ENCODE results near the gene ZNF579.
A peak's percentile ranks its signal among the peaks of the same experiment; 100 is the strongest.

ZNF579 gene

GRCh38 chr19:55580628-55581144 lies at the start of gene ZNF579:
ZNF579 (minus strand) TSS chr19:55580848; CDS start chr19:55579639, 1,209 bp downstream.
- no peak for FAIRE-seq
- peak; percentile 97 for DNase-seq (ENCODE audit: insufficient read length, low spot score)
- peak; percentile 38 for TF ChIP-seq POLR2A (IDR thresholded peaks at IDR 0.05; ENCODE audit: low read depth, low read length)

GRCh38 chr19:55626350-55626749 lies 45.7 kb upstream of the ZNF579 start:
- no peak for TF ChIP-seq POLR2A (IDR thresholded peaks at IDR 0.05; ENCODE audit: low read depth, low read length)
- DNase-seq (ENCODE audit: insufficient read length, low spot score) = no peak
- FAIRE-seq = no peak

- DNase-seq (ENCODE audit: insufficient read length, low spot score) = no peak
- no peak for FAIRE-seq
- TF ChIP-seq POLR2A (IDR thresholded peaks at IDR 0.05; ENCODE audit: low read depth, low read length) = no peak
Observed at GRCh38 chr19:55625004-55625326, 44.3 kb upstream of the ZNF579 start.

GRCh38 chr19:55624109-55625003 lies 43.7 kb upstream of the ZNF579 start, which contains the start of gene ZNF784:
ZNF784 (minus strand) TSS chr19:55624566; CDS start chr19:55624561, 5 bp downstream.
- FAIRE-seq (no peak), DNase-seq (ENCODE audit: insufficient read length, low spot score) (peak; percentile 98)
- peak; percentile 70 for TF ChIP-seq POLR2A (IDR thresholded peaks at IDR 0.05; ENCODE audit: low read depth, low read length)

GRCh38 chr19:55623561-55623960 lies 42.9 kb upstream of the ZNF579 start:
- no peak for FAIRE-seq
- no peak for DNase-seq (ENCODE audit: insufficient read length, low spot score)
- TF ChIP-seq POLR2A (IDR thresholded peaks at IDR 0.05; ENCODE audit: low read depth, low read length) = no peak

- TF ChIP-seq POLR2A (IDR thresholded peaks at IDR 0.05; ENCODE audit: low read depth, low read length) = no peak
- DNase-seq (ENCODE audit: insufficient read length, low spot score) (no peak), FAIRE-seq (no peak)
Observed at GRCh38 chr19:55623130-55623529, 42.5 kb upstream of the ZNF579 start.

- FAIRE-seq (no peak), DNase-seq (ENCODE audit: insufficient read length, low spot score) (no peak)
- TF ChIP-seq POLR2A (IDR thresholded peaks at IDR 0.05; ENCODE audit: low read depth, low read length) = no peak
Observed at GRCh38 chr19:55622242-55622969, 41.8 kb upstream of the ZNF579 start.

- no peak for TF ChIP-seq POLR2A (IDR thresholded peaks at IDR 0.05; ENCODE audit: low read depth, low read length)
- DNase-seq (ENCODE audit: insufficient read length, low spot score) (no peak), FAIRE-seq (no peak)
Observed at GRCh38 chr19:55621673-55622231, 41.1 kb upstream of the ZNF579 start.

GRCh38 chr19:55621205-55621672 lies 40.6 kb upstream of the ZNF579 start:
- FAIRE-seq = no peak
- no peak for DNase-seq (ENCODE audit: insufficient read length, low spot score)
- 0 out of 2 replicates have a peak, but pooled peaks have one; percentile 26 for TF ChIP-seq POLR2A (IDR thresholded peaks at IDR 0.05; ENCODE audit: low read depth, low read length)

GRCh38 chr19:55620410-55621204 lies 40.0 kb upstream of the ZNF579 start:
- FAIRE-seq = no peak
- DNase-seq (ENCODE audit: insufficient read length, low spot score) = no peak
- TF ChIP-seq POLR2A (IDR thresholded peaks at IDR 0.05; ENCODE audit: low read depth, low read length) = no peak

GRCh38 chr19:55619286-55619685 lies 38.6 kb upstream of the ZNF579 start:
- DNase-seq (ENCODE audit: insufficient read length, low spot score) (no peak), FAIRE-seq (no peak)
- no peak for TF ChIP-seq POLR2A (IDR thresholded peaks at IDR 0.05; ENCODE audit: low read depth, low read length)

GRCh38 chr19:55618426-55618825 lies 37.8 kb upstream of the ZNF579 start:
- DNase-seq (ENCODE audit: insufficient read length, low spot score) = no peak
- TF ChIP-seq POLR2A (IDR thresholded peaks at IDR 0.05; ENCODE audit: low read depth, low read length) = no peak
- FAIRE-seq = no peak

GRCh38 chr19:55617426-55617825 lies 36.8 kb upstream of the ZNF579 start:
- DNase-seq (ENCODE audit: insufficient read length, low spot score) = no peak
- no peak for TF ChIP-seq POLR2A (IDR thresholded peaks at IDR 0.05; ENCODE audit: low read depth, low read length)
- no peak for FAIRE-seq

Data from H54 (cell line).